Fibroblast of lung (primary cell): ENCODE data around the gene APOO.

ENCODE experiments used
- CTCF ChIP-seq, 2 donors: IDR thresholded peaks in 1 of 2; conservative IDR thresholded peaks in 1 of 2; 1 replicate in 1 of 2; 2 replicates in 1 of 2; pipeline ENCODE4 v1.5.1; 2011 to 2012; ENCODE audit warnings: low read length in 2 of 2, control low read depth in 1 of 2, inconsistent platforms in 1 of 2, low read depth in 1 of 2, mild to moderate bottlenecking in 1 of 2
- EZH2 ChIP-seq: IDR thresholded peaks from 2 replicates; pipeline ENCODE4 v1.5.1; 2012; ENCODE audit warnings: low read length, control low read depth, mild to moderate bottlenecking; ENCODE audit errors: missing control alignments

- TF ChIP-seq CTCF (conservative IDR thresholded peaks at IDR 0.05 in 1 of 2, IDR thresholded peaks at IDR 0.05 in 1 of 2; ENCODE audit: low read depth in 1 of 2, low read length in 2 of 2) (no peak), EZH2 (no peak)
Measured at GRCh38 chrX:23851544-23851943, 56.2 kb downstream of the APOO start.
